ENCODE results near the gene SLX4IP.
"Not testable (repeated sequence)": the region's sequence is repeated elsewhere in the genome, so short reads cannot be mapped to it uniquely, and the experiment has no call there.

The SLX4IP gene

DNA sequence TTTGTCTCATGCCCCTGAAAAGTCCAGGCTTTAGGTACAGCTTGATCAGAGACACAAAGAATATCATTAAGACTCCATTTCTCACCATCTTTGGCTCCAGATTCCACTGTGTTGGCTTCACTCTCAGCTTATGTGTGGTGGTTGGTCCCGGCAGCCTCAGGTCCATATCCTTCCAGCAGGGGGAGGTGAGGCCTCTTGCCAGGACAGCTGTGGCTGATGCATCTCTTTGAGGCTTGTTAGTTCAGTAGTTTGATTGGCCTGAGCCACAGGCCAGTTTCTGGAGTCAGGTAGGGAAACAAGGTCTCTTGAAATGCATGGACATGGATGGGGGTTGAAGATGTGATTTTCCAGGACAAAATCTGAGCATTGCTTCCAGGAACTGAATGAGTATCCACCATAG lies 176.3 kb downstream of the SLX4IP start:
- DNase-seq = peak; percentile 40

DNA sequence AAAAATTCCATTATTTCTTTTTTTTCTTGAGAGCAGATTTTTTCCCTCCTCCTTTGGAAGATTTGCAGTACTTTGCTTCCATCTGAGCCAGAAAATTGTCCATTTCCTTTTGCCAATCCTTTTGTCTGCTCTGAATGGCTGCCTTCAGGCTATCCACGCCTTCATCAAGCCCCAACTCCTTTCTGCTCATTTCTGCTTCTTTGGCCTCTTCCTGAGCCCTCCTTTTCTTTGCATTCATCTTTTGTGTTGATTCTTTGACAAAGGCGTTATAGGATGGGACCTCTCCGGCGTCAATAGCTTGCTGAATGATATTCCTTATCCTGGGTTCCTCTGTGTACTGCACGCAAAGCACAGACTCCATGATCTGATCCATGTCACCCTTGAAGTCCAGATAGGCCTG lies 178.3 kb downstream of the SLX4IP start:
- not testable (repeated sequence) for DNase-seq

- DNase-seq = no peak
Observed at GRCh38 chr20:10613911-10614310, 178.8 kb downstream of the SLX4IP start.

DNA sequence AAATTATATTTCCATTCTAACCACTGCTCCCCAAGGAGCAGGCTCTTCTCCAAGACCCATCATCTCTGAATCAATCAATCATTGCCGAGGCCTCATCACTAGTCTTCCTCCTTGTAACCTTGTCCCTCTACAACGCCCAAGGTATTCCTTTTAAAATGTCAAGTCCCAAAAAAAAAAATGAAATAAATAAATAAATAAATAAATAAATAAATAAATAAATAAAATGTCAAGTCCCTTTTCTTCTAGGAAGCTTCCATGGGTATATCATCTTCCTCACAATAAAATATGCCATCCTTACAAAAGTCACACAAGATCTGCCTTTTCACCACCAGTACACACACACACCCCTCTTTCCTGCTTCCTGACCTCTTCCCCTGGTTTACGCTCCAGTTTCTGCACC lies 181.1 kb downstream of the SLX4IP start:
- no peak for DNase-seq

DNA sequence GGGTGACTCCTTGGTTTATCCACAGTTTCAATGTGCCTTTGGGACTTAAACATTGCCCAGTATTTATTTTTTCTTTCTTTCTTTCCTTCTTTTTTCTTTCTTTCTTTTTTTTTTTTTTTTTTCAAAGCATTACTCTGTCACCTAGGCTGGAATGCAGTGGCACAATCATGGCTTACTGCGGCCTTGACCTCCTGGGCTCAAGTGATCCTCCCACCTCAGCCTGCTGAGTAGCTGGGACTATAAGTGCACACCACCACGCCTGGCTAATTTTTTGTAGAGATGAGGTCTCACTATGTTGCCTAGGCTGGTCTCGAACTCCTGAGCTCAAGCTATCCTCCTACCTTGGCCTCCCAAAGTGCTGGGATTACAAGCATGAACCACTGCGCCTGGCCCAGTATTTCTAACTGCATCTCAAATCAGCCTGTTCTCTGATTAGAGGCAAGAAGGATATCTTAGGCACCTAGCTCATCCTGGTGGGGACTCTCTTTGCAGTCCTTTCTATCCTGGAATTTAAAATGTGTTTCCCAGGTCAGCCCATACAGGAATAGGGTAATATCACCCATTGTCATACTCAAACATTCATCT lies 182.5 kb downstream of the SLX4IP start:
- DNase-seq = not testable (repeated sequence)

- DNase-seq = peak; percentile 58
Observed at GRCh38 chr20:10618611-10619245, 183.6 kb downstream of the SLX4IP start.

GRCh38 chr20:10619427-10619826 lies 184.3 kb downstream of the SLX4IP start:
- DNase-seq = peak; percentile 96

DNA sequence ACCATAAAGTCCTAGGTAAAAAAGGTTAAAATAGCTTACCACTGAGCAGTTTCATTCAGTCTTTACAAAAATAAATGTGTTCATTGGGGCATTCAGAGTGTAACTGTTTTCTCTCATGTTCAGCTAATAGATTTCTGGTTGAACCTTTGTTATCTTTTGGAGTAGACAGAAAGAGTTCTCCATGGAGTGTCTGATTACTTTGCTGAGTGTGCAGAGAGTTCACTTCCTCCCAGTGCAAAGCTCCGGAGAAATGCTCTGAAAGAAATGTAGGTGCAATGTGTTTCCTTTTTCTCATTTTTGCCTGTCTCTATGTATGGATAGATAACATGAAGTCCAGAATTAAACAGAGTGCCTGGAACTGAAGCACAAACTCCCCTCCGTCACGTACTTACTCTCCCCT lies 186.0 kb downstream of the SLX4IP start:
- DNase-seq = no peak

DNA sequence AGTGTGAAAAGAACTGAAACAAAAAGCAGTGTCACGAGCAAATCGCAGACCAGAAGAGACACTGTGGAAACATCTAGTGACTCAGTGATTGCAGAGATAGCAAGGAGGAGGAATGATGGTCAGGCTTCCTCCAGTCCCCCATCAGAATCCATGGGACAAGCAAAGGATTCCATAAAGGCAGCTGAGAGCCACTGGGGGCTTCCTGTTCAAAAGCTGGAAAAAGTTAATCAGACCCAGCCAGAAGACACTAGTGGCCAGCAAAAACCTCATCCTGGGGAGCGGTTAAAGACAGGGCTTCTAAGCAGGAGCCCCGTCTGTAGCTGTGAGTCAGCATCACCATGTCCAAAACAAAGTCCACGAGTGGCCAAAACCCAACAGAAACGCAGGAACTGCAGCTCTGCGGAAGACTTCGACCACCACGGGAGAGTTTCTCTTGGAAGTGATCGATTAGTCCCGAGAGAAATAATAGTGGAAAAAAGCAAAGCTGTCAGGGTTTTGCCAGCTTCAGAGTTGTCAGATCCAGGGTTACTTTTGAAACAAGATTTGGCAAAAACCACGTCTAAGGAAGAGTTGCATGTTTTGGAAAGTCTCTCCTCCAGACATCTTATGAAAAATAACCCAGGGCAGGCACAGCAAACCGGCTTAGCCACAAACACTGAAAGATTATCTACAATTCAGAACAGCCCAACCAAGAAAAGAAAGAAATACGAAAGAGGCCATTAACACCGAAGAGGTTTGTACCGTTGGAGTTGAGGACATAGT lies 187.7 kb downstream of the SLX4IP start:
- peak; percentile 63 for DNase-seq

- no peak for DNase-seq
Observed at GRCh38 chr20:10625641-10626040, 190.5 kb downstream of the SLX4IP start.

DNA sequence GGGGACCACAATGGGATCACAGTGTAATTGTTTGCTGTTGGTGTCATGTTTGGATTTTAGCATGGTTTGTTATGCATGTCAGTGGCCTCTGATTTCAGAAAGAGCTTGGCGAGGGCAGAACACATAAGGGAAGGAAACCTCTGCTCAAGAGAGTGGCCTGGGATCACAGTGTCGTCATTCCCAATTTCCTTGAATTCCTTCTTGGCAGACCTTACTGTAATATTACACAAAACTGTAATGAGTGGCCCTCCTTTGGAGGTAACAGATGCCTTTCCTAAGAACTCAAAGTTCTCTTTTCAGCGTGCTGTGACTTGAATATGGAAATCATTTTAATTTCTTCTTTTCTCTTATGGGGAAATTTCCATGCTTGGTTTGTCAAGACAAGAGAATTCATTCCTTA lies 191.8 kb downstream of the SLX4IP start:
- no peak for DNase-seq

- no peak for DNase-seq
Observed at GRCh38 chr20:10629946-10630650, 195.0 kb downstream of the SLX4IP start.

DNA sequence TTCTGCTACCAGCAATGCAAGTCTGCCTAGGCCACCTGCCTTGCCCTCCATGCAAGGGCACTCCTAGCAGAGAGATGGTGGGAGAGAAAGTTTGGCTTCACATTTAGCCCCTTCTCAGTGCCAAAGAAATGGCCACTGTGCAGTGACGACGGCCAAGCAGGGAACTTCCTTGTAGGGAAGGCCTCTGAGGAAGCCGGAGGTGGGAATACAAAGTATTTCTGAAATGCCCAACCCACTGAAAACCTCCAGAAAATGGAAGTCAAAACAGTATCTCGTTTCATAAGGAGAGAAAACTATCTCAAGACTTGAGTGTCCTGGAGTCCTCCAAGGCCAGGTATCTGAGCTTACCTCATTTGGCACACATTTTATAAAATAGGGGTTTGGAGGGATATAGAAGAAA lies 196.0 kb downstream of the SLX4IP start:
- no peak for DNase-seq

GRCh38 chr20:10632721-10633509 lies 197.8 kb downstream of the SLX4IP start:
- no peak for DNase-seq

GRCh38 chr20:10633718-10634117 lies 198.6 kb downstream of the SLX4IP start:
- no peak for DNase-seq

GRCh38 chr20:10634211-10634610 lies 199.1 kb downstream of the SLX4IP start:
- no peak for DNase-seq

DNA sequence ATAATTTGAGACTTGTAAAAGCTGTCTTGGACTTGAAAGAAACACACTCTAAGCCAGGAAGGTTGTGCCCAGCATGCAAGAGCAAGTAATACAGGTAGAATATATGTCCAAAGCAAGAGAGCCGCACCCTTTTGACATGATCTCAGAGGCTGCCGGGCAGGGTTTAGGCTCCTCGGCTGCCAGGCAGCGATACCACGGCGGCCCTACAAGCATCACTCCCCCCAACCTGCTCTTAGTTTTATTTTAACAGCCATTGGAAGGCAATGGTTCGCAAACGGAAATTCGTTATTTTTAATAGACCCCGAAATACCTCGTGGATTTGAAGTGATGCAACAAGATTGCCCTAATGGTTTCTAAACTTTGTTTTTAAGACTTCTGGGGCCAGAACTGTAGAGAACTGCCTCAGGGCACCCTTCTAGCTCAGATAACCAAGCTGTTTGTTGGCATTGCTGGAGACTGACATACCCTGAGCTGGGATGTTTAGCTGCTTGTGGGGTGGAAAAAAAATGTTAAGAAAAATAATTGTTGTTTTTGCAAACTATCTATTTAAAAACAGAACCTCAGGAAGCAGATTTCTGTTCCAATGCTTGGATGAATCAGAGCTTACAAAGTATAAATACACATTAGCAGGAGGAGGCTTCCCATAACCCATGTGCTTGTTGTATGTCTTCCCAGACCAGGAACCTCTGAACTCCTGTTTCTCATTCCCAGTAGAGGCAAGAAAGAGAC lies 199.7 kb downstream of the SLX4IP start:
- DNase-seq = peak; percentile 34

DNA sequence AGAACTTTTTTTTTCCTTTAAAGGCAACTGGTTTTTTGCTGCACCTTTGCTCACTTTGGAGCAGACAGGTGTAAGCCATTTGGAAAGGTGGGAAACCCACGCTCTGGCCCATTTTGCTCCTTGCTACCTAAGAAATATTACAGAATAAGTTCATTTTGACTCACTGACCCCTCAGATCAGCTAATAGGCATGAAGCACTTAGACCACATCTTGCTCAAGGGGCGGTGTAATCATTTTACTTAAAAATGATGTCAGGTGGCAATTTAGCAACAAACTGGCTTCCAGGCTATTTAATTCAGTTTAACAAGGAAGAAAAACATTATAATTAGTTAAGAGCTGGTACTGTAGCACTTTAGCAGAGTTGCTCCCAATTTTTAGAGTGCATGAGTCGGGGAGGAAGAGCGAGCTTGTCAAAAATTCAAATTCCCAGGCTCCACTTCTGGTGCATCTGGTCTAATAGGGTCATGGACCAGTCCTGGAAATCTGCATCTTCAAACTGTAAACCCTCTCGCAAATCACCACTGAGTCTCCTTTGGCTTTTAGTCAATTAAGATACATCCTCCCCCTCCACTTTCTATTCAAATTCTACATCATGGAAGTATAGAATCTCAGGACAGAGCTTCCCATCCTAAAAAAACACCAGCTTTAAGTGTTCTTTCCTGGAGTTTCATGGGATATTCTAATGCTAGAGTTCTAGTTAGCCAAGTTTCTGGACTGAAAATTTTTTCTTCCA lies 200.5 kb downstream of the SLX4IP start:
- no peak for DNase-seq

GRCh38 chr20:10636326-10636818 lies 201.3 kb downstream of the SLX4IP start:
- DNase-seq = peak; percentile 80

GRCh38 chr20:10637031-10637559 lies 202.0 kb downstream of the SLX4IP start:
- DNase-seq = no peak

DNA sequence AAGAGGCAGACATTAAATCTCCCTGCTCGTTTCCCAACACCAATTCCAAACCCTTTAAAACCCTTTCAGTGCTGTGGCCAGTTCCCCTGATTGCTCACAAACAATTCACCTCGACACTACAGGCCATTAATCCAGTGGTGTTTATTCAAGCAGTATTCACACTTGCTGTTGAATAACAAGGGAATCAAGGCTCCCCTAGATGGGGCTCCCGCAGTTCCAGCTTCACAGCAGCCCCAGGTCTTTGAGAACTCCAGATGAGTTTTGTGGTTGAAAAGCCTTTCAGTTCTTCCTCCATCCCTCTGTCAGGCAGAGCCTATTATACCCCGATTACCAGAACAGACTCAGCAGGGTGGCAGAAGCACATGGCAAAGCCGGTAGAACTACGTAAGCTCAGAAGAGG lies 202.5 kb downstream of the SLX4IP start:
- no peak for DNase-seq

Measured in fibroblast of skin of right quadriceps (primary cell).